ENCODE data around the gene SUDS3. TPM values are rescaled to one million over a fixed set of nuclear protein-coding genes. Genes with fewer than 3 reads are reported as not detected.

SUDS3 gene
- total RNA-seq, 1 donor from 2014 or later = 31.0 TPM

DNA sequence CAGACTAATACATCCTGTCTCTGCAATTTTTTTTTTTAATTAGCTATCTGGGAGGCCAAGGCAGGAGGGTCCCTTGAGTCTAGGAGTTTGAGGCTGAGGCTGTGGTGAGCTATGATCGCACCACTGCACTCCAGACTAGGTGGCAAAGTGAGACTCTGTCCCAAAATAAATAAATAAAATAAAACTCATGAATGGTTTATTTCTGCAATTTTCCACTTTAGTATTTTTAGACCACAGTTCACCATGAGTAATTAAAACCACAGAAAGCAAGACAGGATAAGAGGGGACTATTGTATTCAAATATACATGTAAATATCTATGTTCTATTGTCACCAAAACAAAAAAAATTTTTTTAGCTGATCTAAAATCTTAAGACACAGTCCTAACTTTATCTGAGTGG, 21.5 kb upstream of the SUDS3 start:
- H3K4me3 ChIP-seq (ENCODE audit: insufficient read depth, low read depth, low read length) = no peak overlapping the region
- no peaks in the 10 kb centered on the region for H3K27me3 ChIP-seq (ENCODE audit: insufficient read depth, low read length)
- no peaks in the 10 kb centered on the region for H4K20me1 ChIP-seq (ENCODE audit: insufficient read depth, low read length)
- DNase-seq (ENCODE audit: low read depth) (peak; percentile 50), FAIRE-seq (no peak)
- H3K36me3 Mint-ChIP-seq (ENCODE audit: low read depth, unreplicated experiment) = peaks cover 2% of the 10 kb centered on the region
- H3K4me1 Mint-ChIP-seq (ENCODE audit: low read depth, unreplicated experiment) = peaks cover 11% of the 10 kb centered on the region
- peaks cover 4% of the 10 kb centered on the region for H3K4me1 ChIP-seq (ENCODE audit: insufficient read depth, low read length)
- TF ChIP-seq, protein P1, sequence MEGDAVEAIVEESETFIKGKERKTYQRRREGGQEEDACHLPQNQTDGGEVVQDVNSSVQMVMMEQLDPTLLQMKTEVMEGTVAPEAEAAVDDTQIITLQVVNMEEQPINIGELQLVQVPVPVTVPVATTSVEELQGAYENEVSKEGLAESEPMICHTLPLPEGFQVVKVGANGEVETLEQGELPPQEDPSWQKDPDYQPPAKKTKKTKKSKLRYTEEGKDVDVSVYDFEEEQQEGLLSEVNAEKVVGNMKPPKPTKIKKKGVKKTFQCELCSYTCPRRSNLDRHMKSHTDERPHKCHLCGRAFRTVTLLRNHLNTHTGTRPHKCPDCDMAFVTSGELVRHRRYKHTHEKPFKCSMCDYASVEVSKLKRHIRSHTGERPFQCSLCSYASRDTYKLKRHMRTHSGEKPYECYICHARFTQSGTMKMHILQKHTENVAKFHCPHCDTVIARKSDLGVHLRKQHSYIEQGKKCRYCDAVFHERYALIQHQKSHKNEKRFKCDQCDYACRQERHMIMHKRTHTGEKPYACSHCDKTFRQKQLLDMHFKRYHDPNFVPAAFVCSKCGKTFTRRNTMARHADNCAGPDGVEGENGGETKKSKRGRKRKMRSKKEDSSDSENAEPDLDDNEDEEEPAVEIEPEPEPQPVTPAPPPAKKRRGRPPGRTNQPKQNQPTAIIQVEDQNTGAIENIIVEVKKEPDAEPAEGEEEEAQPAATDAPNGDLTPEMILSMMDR (IDR thresholded peaks at IDR 0.05; ENCODE audit: insufficient read depth, low read depth, low read length) = no peak
- TF ChIP-seq EZH2 (IDR thresholded peaks at IDR 0.05; ENCODE audit: insufficient read depth, low read length) = no peak
- H3K9ac ChIP-seq (ENCODE audit: low read length) = no peak overlapping the region
- H2AFZ ChIP-seq (ENCODE audit: low read depth, low read length) = no peak overlapping the region
- H3K9me3 ChIP-seq (ENCODE audit: insufficient read depth, low read depth, low read length) = no peaks in the 10 kb centered on the region
- H3K36me3 ChIP-seq (ENCODE audit: insufficient read depth, low read length) = no peaks in the 10 kb centered on the region
- H3K4me2 ChIP-seq (ENCODE audit: low read length) = no peak overlapping the region
- no peaks in the 10 kb centered on the region for H3K27me3 Mint-ChIP-seq (ENCODE audit: low read depth, unreplicated experiment)
- no peaks in the 10 kb centered on the region for H3K9me3 Mint-ChIP-seq (ENCODE audit: unreplicated experiment)
- no peak overlapping the region for H3K4me3 Mint-ChIP-seq (ENCODE audit: unreplicated experiment)
- H3K27ac ChIP-seq (ENCODE audit: low read depth, low read length) = peak overlapping the region; percentile 35
- peaks cover 44% of the 10 kb centered on the region for H3K79me2 ChIP-seq (ENCODE audit: insufficient read depth, low read length)
- H3K27ac Mint-ChIP-seq (ENCODE audit: unreplicated experiment) = peak overlapping the region; percentile 26

DNA sequence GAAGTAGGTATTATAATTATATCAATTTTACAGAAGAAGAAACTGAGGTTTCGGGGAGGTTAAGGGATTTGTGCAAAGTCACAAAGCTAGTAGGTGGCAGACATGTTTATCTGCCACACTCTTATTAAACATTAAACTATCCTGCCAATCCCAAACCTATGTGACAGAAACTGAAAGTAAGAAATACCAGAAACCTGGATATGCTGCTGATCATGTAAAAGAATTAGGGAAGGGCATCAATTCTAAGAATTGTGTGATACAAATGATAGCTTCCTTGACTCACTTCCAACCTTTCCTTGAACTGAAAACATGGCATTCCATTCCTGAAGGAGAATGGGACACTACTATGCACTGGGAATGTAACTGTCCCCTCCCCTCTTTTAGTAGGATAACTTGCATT, 20.5 kb upstream of the SUDS3 start:
- Mint-ChIP-seq H3K4me3 (ENCODE audit: unreplicated experiment) (no peak overlapping the region), H3K4me1 (ENCODE audit: low read depth, unreplicated experiment) (peaks cover 15% of the 10 kb centered on the region), H3K27ac (ENCODE audit: unreplicated experiment) (no peak overlapping the region), H3K9me3 (ENCODE audit: unreplicated experiment) (no peaks in the 10 kb centered on the region), H3K27me3 (ENCODE audit: low read depth, unreplicated experiment) (no peaks in the 10 kb centered on the region), H3K36me3 (ENCODE audit: low read depth, unreplicated experiment) (peaks cover 2% of the 10 kb centered on the region)
- Histone ChIP-seq H3K9ac (ENCODE audit: low read length) (no peak overlapping the region), H4K20me1 (ENCODE audit: insufficient read depth, low read length) (no peaks in the 10 kb centered on the region), H3K4me1 (ENCODE audit: insufficient read depth, low read length) (peaks cover 6% of the 10 kb centered on the region), H3K36me3 (ENCODE audit: insufficient read depth, low read length) (no peaks in the 10 kb centered on the region), H3K27me3 (ENCODE audit: insufficient read depth, low read length) (no peaks in the 10 kb centered on the region), H3K27ac (ENCODE audit: low read depth, low read length) (peak overlapping the region; percentile 65), H3K9me3 (ENCODE audit: insufficient read depth, low read depth, low read length) (no peaks in the 10 kb centered on the region), H2AFZ (ENCODE audit: low read depth, low read length) (no peak overlapping the region), H3K4me2 (ENCODE audit: low read length) (no peak overlapping the region), H3K79me2 (ENCODE audit: insufficient read depth, low read length) (peaks cover 44% of the 10 kb centered on the region), H3K4me3 (ENCODE audit: insufficient read depth, low read depth, low read length) (no peak overlapping the region)
- FAIRE-seq (no peak), DNase-seq (ENCODE audit: low read depth) (no peak)
- no peak for TF ChIP-seq EZH2 (IDR thresholded peaks at IDR 0.05; ENCODE audit: insufficient read depth, low read length)
- TF ChIP-seq, protein P1 (IDR thresholded peaks at IDR 0.05; ENCODE audit: insufficient read depth, low read depth, low read length) = no peak

DNA sequence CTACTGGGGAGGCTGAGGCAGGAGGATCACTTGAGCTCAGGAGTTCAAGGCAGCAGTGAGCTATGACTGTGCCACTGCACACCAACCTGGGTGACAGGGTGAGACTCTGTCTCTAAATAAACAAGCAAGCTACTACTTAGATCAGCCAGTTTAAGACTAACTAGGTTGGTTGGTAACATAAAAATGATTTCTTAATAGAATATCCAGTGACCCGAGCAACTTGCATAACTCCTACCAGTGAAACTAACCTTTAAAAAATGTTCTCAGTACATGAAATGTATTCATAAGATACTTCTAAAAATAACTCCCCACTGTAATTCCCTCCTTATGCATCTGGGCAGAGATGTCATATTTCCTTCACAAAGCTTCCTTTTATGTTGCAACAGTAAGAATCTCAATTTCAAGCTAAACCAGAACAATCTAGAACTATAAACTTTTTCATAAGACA, 19.5 kb upstream of the SUDS3 start:
- Mint-ChIP-seq H3K27me3 (ENCODE audit: low read depth, unreplicated experiment) (no peaks in the 10 kb centered on the region), H3K4me3 (ENCODE audit: unreplicated experiment) (no peak overlapping the region), H3K27ac (ENCODE audit: unreplicated experiment) (peak overlapping the region; percentile 67), H3K36me3 (ENCODE audit: low read depth, unreplicated experiment) (peaks cover 2% of the 10 kb centered on the region), H3K9me3 (ENCODE audit: unreplicated experiment) (no peaks in the 10 kb centered on the region), H3K4me1 (ENCODE audit: low read depth, unreplicated experiment) (peaks cover 15% of the 10 kb centered on the region)
- FAIRE-seq (no peak), DNase-seq (ENCODE audit: low read depth) (peak; percentile 78)
- Histone ChIP-seq H3K36me3 (ENCODE audit: insufficient read depth, low read length) (no peaks in the 10 kb centered on the region), H3K4me2 (ENCODE audit: low read length) (peak overlapping the region; percentile 33), H3K27ac (ENCODE audit: low read depth, low read length) (peak overlapping the region; percentile 65), H4K20me1 (ENCODE audit: insufficient read depth, low read length) (no peaks in the 10 kb centered on the region), H3K4me3 (ENCODE audit: insufficient read depth, low read depth, low read length) (no peak overlapping the region), H2AFZ (ENCODE audit: low read depth, low read length) (no peak overlapping the region), H3K4me1 (ENCODE audit: insufficient read depth, low read length) (peaks cover 10% of the 10 kb centered on the region), H3K9ac (ENCODE audit: low read length) (peak overlapping the region; percentile 40), H3K27me3 (ENCODE audit: insufficient read depth, low read length) (no peaks in the 10 kb centered on the region), H3K9me3 (ENCODE audit: insufficient read depth, low read depth, low read length) (no peaks in the 10 kb centered on the region), H3K79me2 (ENCODE audit: insufficient read depth, low read length) (peaks cover 39% of the 10 kb centered on the region)
- no peak for TF ChIP-seq EZH2 (IDR thresholded peaks at IDR 0.05; ENCODE audit: insufficient read depth, low read length)
- TF ChIP-seq, protein P1 (IDR thresholded peaks at IDR 0.05; ENCODE audit: insufficient read depth, low read depth, low read length) = no peak

Measured in astrocyte (in vitro differentiated cells and primary cell).